DOHH2 (cell line): ENCODE data around the gene SLC38A3.

Experiments used
- EZH2phosphoT487 ChIP-seq: fragments of 200-600 bp; sonication (generic); IDR thresholded peaks from 2 replicates; pipeline ENCODE4 v1.6.1; 2017; ENCODE audit warnings: borderline replicate concordance, mild to moderate bottlenecking, antibody characterized with exemption, low read length, moderate library complexity, mixed read lengths
- TF ChIP-seq, protein P1 (sequence below): fragments of 200-600 bp; sonication (generic); IDR thresholded peaks from one replicate; pipeline ENCODE4 v1.5.1; 2014; ENCODE audit warnings: antibody characterized with exemption, mild to moderate bottlenecking, low read depth, low read length; ENCODE audit not compliant: poor library complexity, severe bottlenecking

DNA sequence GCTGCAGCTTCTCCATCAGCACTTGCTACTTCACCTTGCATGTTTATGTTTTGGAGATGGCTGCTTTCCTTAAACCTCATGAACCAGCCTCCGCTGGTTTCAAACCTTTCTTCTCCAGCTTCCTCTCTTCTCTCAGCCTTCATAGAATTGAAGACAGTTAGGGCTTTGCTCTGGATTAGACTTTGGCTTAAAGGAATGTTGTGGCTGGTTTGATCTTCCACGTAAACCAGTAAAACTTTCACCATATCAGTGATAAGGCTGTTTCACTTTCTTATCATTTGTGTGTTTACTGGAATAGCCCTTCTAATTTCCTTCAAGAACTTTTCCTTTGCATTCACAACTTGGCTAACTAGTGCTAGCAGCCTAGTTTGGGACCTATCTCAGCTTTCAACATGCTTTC lies 25.4 kb upstream of the SLC38A3 start:
- no peak for TF ChIP-seq EZH2phosphoT487
- TF ChIP-seq, protein P1, sequence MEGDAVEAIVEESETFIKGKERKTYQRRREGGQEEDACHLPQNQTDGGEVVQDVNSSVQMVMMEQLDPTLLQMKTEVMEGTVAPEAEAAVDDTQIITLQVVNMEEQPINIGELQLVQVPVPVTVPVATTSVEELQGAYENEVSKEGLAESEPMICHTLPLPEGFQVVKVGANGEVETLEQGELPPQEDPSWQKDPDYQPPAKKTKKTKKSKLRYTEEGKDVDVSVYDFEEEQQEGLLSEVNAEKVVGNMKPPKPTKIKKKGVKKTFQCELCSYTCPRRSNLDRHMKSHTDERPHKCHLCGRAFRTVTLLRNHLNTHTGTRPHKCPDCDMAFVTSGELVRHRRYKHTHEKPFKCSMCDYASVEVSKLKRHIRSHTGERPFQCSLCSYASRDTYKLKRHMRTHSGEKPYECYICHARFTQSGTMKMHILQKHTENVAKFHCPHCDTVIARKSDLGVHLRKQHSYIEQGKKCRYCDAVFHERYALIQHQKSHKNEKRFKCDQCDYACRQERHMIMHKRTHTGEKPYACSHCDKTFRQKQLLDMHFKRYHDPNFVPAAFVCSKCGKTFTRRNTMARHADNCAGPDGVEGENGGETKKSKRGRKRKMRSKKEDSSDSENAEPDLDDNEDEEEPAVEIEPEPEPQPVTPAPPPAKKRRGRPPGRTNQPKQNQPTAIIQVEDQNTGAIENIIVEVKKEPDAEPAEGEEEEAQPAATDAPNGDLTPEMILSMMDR = no peak
